ENCODE measurements around the gene HACE1.
A peak's percentile ranks its signal among the peaks of the same experiment; 100 is the strongest.
"Not testable (repeated sequence)": the region's sequence is repeated elsewhere in the genome, so short reads cannot be mapped to it uniquely, and the experiment has no call there.

Gene HACE1

GRCh38 chr6:104859225-104860146, at the start of gene HACE1:
Gene HACE1, minus strand, starts transcription at chr6:104859919. Its CDS starts 277 bp downstream, at chr6:104859642.
- peak; percentile 76 to 83 for DNase-seq (ENCODE audit: low read depth in 1 of 2, low spot score in 1 of 2)

- no peak for DNase-seq (ENCODE audit: low read depth in 1 of 2, low spot score in 1 of 2)
These were observed 49.3 kb upstream of the HACE1 start for GRCh38 chr6:104908888-104909525.

GRCh38 chr6:104908031-104908887, 48.5 kb upstream of the HACE1 start:
- no peak for DNase-seq (ENCODE audit: low read depth in 1 of 2, low spot score in 1 of 2)

GRCh38 chr6:104898893-104899292, 39.2 kb upstream of the HACE1 start:
- DNase-seq (ENCODE audit: low read depth in 1 of 2, low spot score in 1 of 2) = not testable (repeated sequence)

- no peak for DNase-seq (ENCODE audit: low read depth in 1 of 2, low spot score in 1 of 2)
These were observed 37.2 kb upstream of the HACE1 start for GRCh38 chr6:104896914-104897313.

GRCh38 chr6:104888066-104888465, 28.3 kb upstream of the HACE1 start:
- no peak for DNase-seq (ENCODE audit: low read depth in 1 of 2, low spot score in 1 of 2)

- DNase-seq (ENCODE audit: low read depth in 1 of 2, low spot score in 1 of 2) = no peak
These were observed 27.6 kb upstream of the HACE1 start for GRCh38 chr6:104887350-104887749.

GRCh38 chr6:104885518-104886043, 25.9 kb upstream of the HACE1 start:
- DNase-seq (ENCODE audit: low read depth in 1 of 2, low spot score in 1 of 2) = no peak

- DNase-seq (ENCODE audit: low read depth in 1 of 2, low spot score in 1 of 2) = no peak
These were observed 25.3 kb upstream of the HACE1 start for GRCh38 chr6:104884867-104885517.

GRCh38 chr6:104881964-104882668, 22.4 kb upstream of the HACE1 start:
- no peak for DNase-seq (ENCODE audit: low read depth in 1 of 2, low spot score in 1 of 2)

GRCh38 chr6:104862456-104862855, 2.7 kb upstream of the HACE1 start:
- DNase-seq (ENCODE audit: low read depth in 1 of 2, low spot score in 1 of 2) = no peak

- no peak for DNase-seq (ENCODE audit: low read depth in 1 of 2, low spot score in 1 of 2)
These were observed 502 bp upstream of the HACE1 start for GRCh38 chr6:104860221-104860620.

- DNase-seq (ENCODE audit: low read depth in 1 of 2, low spot score in 1 of 2) = no peak
These were observed 1.1 kb downstream of the HACE1 start for GRCh38 chr6:104858642-104859041.

GRCh38 chr6:104855507-104855906, 4.2 kb downstream of the HACE1 start:
- DNase-seq (ENCODE audit: low read depth in 1 of 2, low spot score in 1 of 2) = no peak

- not testable (repeated sequence) for DNase-seq (ENCODE audit: low read depth in 1 of 2, low spot score in 1 of 2)
These were observed 12.0 kb downstream of the HACE1 start for GRCh38 chr6:104847721-104848120.

- DNase-seq (ENCODE audit: low read depth in 1 of 2, low spot score in 1 of 2) = no peak
These were observed 16.5 kb downstream of the HACE1 start for GRCh38 chr6:104843229-104843628.

GRCh38 chr6:104837158-104837557, 22.6 kb downstream of the HACE1 start:
- no peak for DNase-seq (ENCODE audit: low read depth in 1 of 2, low spot score in 1 of 2)

GRCh38 chr6:104836479-104837020, 23.2 kb downstream of the HACE1 start:
- not testable (repeated sequence) for DNase-seq (ENCODE audit: low read depth in 1 of 2, low spot score in 1 of 2)

- DNase-seq (ENCODE audit: low read depth in 1 of 2, low spot score in 1 of 2) = no peak
These were observed 23.9 kb downstream of the HACE1 start for GRCh38 chr6:104835782-104836181.

Data from activated CD4-positive, alpha-beta T cell treated with anti-CD3 and anti-CD28 coated beads, Interleukin-2, amount 50 U/mL, for 24 hours (primary cell).